ENCODE data around the gene PROX1. TPM values are rescaled to one million over a fixed set of nuclear protein-coding genes. Genes with fewer than 3 reads are reported as not detected.

The PROX1 gene
- total and polyA plus RNA-seq, 2 donors (not counting 1 experiment from before 2014, with no cell fraction given) = 0.24 to 3.8 TPM

DNA sequence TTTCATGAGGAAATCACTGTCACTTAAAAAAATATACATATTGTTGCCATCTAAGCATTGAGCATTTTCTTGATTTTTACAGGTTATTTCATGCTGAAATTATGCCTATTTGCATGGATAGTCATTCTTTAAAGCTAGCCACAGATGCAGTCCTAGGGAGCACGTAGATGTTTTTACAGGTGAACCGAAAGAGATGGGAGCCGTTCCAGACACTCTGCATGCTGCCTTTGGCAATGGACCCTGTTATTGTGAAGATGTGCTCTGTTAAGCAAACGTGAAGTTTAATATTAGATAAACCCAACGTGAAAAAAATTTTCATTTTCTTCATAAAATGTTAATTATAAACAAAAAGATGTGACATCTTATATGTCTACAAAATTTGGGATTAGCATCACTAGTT, 7.1 kb downstream of the PROX1 start:
- Histone ChIP-seq H3K4me3 (ENCODE audit: control extremely low read depth in 1 of 5, extremely low read depth in 1 of 5, insufficient read depth in 1 of 5, low read depth in 2 of 5, low read length in 4 of 5) (no peak overlapping the region), H3K36me3 (replicated peaks in 1 of 2; ENCODE audit: control extremely low read depth in 1 of 2, control insufficient read depth in 1 of 2, extremely low read depth in 1 of 2, insufficient read depth in 2 of 2, low read length in 1 of 2) (no peaks in the 10 kb centered on the region), H3K9me3 (ENCODE audit: control extremely low read depth in 1 of 3, control insufficient read depth in 2 of 3, insufficient read depth in 1 of 3, low read length in 2 of 3) (peaks cover 0 to 14% (median 0%) of the 10 kb centered on the region in 3 donors), H3K27me3 (replicated peaks in 1 of 4; ENCODE audit: control extremely low read depth in 1 of 4, control insufficient read depth in 3 of 4, insufficient read depth in 4 of 4, low read length in 3 of 4) (peaks cover 0 to 14% (median 10%) of the 10 kb centered on the region in 4 experiments), H3K9ac (ENCODE audit: low read length) (no peak overlapping the region), H3K79me2 (ENCODE audit: control insufficient read depth, insufficient read depth, low read length) (no peaks in the 10 kb centered on the region), H4K20me1 (ENCODE audit: control insufficient read depth, insufficient read depth, low read length, poor library complexity, severe bottlenecking) (no peaks in the 10 kb centered on the region), H3K4me1 (ENCODE audit: control insufficient read depth in 2 of 2, insufficient read depth in 2 of 2, low read length in 2 of 2) (no peaks in the 10 kb centered on the region), H3K27ac (ENCODE audit: low read length in 2 of 2) (no peak overlapping the region), H3K4me2 (replicated peaks; ENCODE audit: low read depth, low read length, poor library complexity, severe bottlenecking) (no peak overlapping the region), H2AFZ (ENCODE audit: insufficient read depth, low read depth, low read length, poor library complexity, severe bottlenecking) (no peak overlapping the region)
- intact Hi-C loops (cut with micrococcal nuclease) = no loop called here
- peaks cover 13% of the 10 kb centered on the region for H3K27me3 Mint-ChIP-seq
- TF ChIP-seq, protein P1, sequence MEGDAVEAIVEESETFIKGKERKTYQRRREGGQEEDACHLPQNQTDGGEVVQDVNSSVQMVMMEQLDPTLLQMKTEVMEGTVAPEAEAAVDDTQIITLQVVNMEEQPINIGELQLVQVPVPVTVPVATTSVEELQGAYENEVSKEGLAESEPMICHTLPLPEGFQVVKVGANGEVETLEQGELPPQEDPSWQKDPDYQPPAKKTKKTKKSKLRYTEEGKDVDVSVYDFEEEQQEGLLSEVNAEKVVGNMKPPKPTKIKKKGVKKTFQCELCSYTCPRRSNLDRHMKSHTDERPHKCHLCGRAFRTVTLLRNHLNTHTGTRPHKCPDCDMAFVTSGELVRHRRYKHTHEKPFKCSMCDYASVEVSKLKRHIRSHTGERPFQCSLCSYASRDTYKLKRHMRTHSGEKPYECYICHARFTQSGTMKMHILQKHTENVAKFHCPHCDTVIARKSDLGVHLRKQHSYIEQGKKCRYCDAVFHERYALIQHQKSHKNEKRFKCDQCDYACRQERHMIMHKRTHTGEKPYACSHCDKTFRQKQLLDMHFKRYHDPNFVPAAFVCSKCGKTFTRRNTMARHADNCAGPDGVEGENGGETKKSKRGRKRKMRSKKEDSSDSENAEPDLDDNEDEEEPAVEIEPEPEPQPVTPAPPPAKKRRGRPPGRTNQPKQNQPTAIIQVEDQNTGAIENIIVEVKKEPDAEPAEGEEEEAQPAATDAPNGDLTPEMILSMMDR (IDR thresholded peaks at IDR 0.05) = no peak
- no peak for TF ChIP-seq EZH2 (IDR thresholded peaks at IDR 0.05; ENCODE audit: borderline replicate concordance, insufficient read depth, low read depth, low read length, poor library complexity, severe bottlenecking)
- H3K9me3 Mint-ChIP-seq (ENCODE audit: insufficient read depth) = no peaks in the 10 kb centered on the region
- no peak overlapping the region for H3K4me3 Mint-ChIP-seq
- no peak for DNase-seq
- POLR2A ChIA-PET = no interaction called here
- WGBS (ENCODE audit: insufficient coverage) = 86% methylated on average over 2 of the region's 5 CpGs
- CTCF ChIA-PET = no interaction called here
- peaks cover 4% of the 10 kb centered on the region for H3K4me1 Mint-ChIP-seq
- no peak overlapping the region for H3K27ac Mint-ChIP-seq
- ATAC-seq (ENCODE audit: low read depth) = no peak

DNA sequence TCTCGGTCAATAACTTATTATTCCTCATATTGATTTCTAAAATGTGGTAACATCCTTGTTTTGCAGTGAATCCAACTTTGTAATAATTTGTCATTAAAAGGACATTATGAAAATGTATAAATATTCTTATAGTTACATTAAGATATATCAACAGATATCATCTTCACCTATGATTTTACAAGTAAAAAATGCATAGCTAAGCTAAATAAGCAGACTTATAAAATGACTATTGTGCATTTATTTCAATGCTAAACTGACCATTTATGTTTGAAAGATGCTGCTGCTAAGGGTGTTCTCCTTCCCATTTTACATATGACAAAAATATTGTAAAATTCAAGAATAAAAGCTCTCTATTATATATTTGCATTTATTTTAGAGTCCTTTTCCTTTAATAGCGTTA, 7.8 kb downstream of the PROX1 start:
- Mint-ChIP-seq H3K4me1 (no peaks in the 10 kb centered on the region), H3K9me3 (ENCODE audit: insufficient read depth) (no peaks in the 10 kb centered on the region), H3K4me3 (no peak overlapping the region), H3K27ac (no peak overlapping the region), H3K27me3 (peaks cover 7% of the 10 kb centered on the region)
- no peak for DNase-seq
- Histone ChIP-seq H3K9ac (ENCODE audit: low read length) (no peak overlapping the region), H3K79me2 (ENCODE audit: control insufficient read depth, insufficient read depth, low read length) (no peaks in the 10 kb centered on the region), H3K4me3 (ENCODE audit: control extremely low read depth in 1 of 5, extremely low read depth in 1 of 5, insufficient read depth in 1 of 5, low read depth in 2 of 5, low read length in 4 of 5) (no peak overlapping the region), H4K20me1 (ENCODE audit: control insufficient read depth, insufficient read depth, low read length, poor library complexity, severe bottlenecking) (no peaks in the 10 kb centered on the region), H3K9me3 (ENCODE audit: control extremely low read depth in 1 of 3, control insufficient read depth in 2 of 3, insufficient read depth in 1 of 3, low read length in 2 of 3) (peaks cover 0 to 14% (median 0%) of the 10 kb centered on the region in 3 donors), H2AFZ (ENCODE audit: insufficient read depth, low read depth, low read length, poor library complexity, severe bottlenecking) (no peak overlapping the region), H3K27me3 (replicated peaks in 1 of 4; ENCODE audit: control extremely low read depth in 1 of 4, control insufficient read depth in 3 of 4, insufficient read depth in 4 of 4, low read length in 3 of 4) (peaks cover 0 to 8% (median 5%) of the 10 kb centered on the region in 4 experiments), H3K4me1 (ENCODE audit: control insufficient read depth in 2 of 2, insufficient read depth in 2 of 2, low read length in 2 of 2) (no peaks in the 10 kb centered on the region), H3K27ac (ENCODE audit: low read length in 2 of 2) (no peak overlapping the region), H3K4me2 (replicated peaks; ENCODE audit: low read depth, low read length, poor library complexity, severe bottlenecking) (no peak overlapping the region), H3K36me3 (replicated peaks in 1 of 2; ENCODE audit: control extremely low read depth in 1 of 2, control insufficient read depth in 1 of 2, extremely low read depth in 1 of 2, insufficient read depth in 2 of 2, low read length in 1 of 2) (no peaks in the 10 kb centered on the region)
- ChIA-PET POLR2A (no interaction called here), CTCF (no interaction called here)
- ATAC-seq (ENCODE audit: low read depth) = no peak
- WGBS (ENCODE audit: insufficient coverage) = no CpG with 5 or more reads among the region's 2 CpGs
- no peak for TF ChIP-seq EZH2 (IDR thresholded peaks at IDR 0.05; ENCODE audit: borderline replicate concordance, insufficient read depth, low read depth, low read length, poor library complexity, severe bottlenecking)
- TF ChIP-seq, protein P1 (IDR thresholded peaks at IDR 0.05) = no peak
- intact Hi-C loops (cut with micrococcal nuclease) = no loop called here

Measured in B cell (primary cell).